Upper lobe of left lung (tissue), 4 donors: Measurements from ENCODE around the gene PPP2R5D.

Experiments
- EP300 ChIP-seq, 4 donors: sonication (generic); formaldehyde crosslinking; IDR thresholded peaks; one replicate each; pipeline ENCODE4 v1.5.1; 2017; ENCODE audit warnings: antibody characterized with exemption in 4 of 4, control low read depth in 2 of 4
- POLR2A ChIP-seq, 4 donors: fragments of 450-650 bp; IDR thresholded peaks; one replicate each; pipeline ENCODE4 v1.5.1; 2016 to 2017; ENCODE audit warnings: antibody characterized with exemption in 4 of 4, mild to moderate bottlenecking in 2 of 4
- POLR2AphosphoS5 ChIP-seq, 2 donors: sonication (generic); formaldehyde crosslinking; IDR thresholded peaks; one replicate each; pipeline ENCODE4 v1.5.1; 2017; ENCODE audit warnings: antibody characterized with exemption in 2 of 2
- TF ChIP-seq, protein P1 (sequence below), 6 experiments: fragments of 450-650 bp in 4 of 6; fragments of 200-600 bp in 2 of 6; sonication (generic) in 2 of 6; IDR thresholded peaks; one replicate each; pipeline ENCODE4 v1.5.1; 2016 to 2019; ENCODE audit warnings: antibody characterized with exemption in 6 of 6

- TF ChIP-seq POLR2A (IDR thresholded peaks at IDR 0.05) (no peak), POLR2AphosphoS5 (IDR thresholded peaks at IDR 0.05) (no peak), EP300 (IDR thresholded peaks at IDR 0.05) (no peak)
- TF ChIP-seq, protein P1, sequence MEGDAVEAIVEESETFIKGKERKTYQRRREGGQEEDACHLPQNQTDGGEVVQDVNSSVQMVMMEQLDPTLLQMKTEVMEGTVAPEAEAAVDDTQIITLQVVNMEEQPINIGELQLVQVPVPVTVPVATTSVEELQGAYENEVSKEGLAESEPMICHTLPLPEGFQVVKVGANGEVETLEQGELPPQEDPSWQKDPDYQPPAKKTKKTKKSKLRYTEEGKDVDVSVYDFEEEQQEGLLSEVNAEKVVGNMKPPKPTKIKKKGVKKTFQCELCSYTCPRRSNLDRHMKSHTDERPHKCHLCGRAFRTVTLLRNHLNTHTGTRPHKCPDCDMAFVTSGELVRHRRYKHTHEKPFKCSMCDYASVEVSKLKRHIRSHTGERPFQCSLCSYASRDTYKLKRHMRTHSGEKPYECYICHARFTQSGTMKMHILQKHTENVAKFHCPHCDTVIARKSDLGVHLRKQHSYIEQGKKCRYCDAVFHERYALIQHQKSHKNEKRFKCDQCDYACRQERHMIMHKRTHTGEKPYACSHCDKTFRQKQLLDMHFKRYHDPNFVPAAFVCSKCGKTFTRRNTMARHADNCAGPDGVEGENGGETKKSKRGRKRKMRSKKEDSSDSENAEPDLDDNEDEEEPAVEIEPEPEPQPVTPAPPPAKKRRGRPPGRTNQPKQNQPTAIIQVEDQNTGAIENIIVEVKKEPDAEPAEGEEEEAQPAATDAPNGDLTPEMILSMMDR (IDR thresholded peaks at IDR 0.05): no peak
These were observed 28.0 kb downstream of the PPP2R5D start for GRCh38 chr6:43012364-43012763.
